Dermis microvascular lymphatic vessel endothelial cell (primary cell): ENCODE data around the gene GALR2. TPM values are rescaled to one million over a fixed set of nuclear protein-coding genes. Genes with fewer than 3 reads are reported as not detected.

Source experiments
- DNase-seq, 2 donors: peaks; one replicate each; pipeline versions ENCODE4 v3.0.0 to v3.0.0-alpha.2; 2010; ENCODE audit warnings: low read depth in 2 of 2
- total RNA-seq: library from RNA; depleted of rRNA; stranded (reverse); fragments of >200 nt; gene quantifications from 2 replicates; pipeline ENCODE4 v1.2.1, GENCODE V29; 2014

Gene GALR2
- total RNA-seq, 1 donor from 2014 or later = under 0.01 TPM

GRCh38 chr17:76079956-76080767, 5.6 kb downstream of the GALR2 start:
- DNase-seq = no peak

GRCh38 chr17:76080768-76081287, 6.2 kb downstream of the GALR2 start:
- no peak for DNase-seq

GRCh38 chr17:76081295-76082210, 7.0 kb downstream of the GALR2 start:
- no peak for DNase-seq

- no peak for DNase-seq
Measured at GRCh38 chr17:76082326-76083251, 8.0 kb downstream of the GALR2 start.

- no peak for DNase-seq
Measured at GRCh38 chr17:76083536-76084182, 9.1 kb downstream of the GALR2 start.

GRCh38 chr17:76085066-76085730, 10.6 kb downstream of the GALR2 start:
- DNase-seq = no peak

- DNase-seq = no peak
Measured at GRCh38 chr17:76085731-76086366, 11.3 kb downstream of the GALR2 start.

- DNase-seq = no peak
Measured at GRCh38 chr17:76086384-76086783, 11.8 kb downstream of the GALR2 start.

GRCh38 chr17:76087531-76087930, 12.9 kb downstream of the GALR2 start:
- no peak for DNase-seq

- no peak for DNase-seq
Measured at GRCh38 chr17:76088041-76088867, 13.7 kb downstream of the GALR2 start.

GRCh38 chr17:76088868-76089576, 14.4 kb downstream of the GALR2 start:
- no peak for DNase-seq

GRCh38 chr17:76089680-76090516, 15.3 kb downstream of the GALR2 start:
- DNase-seq = no peak

GRCh38 chr17:76090517-76091129, 16.0 kb downstream of the GALR2 start:
- DNase-seq = no peak

GRCh38 chr17:76091526-76092286, 17.1 kb downstream of the GALR2 start:
- DNase-seq = peak in 1 of 2 donors; percentile 42

- DNase-seq = no peak
Measured at GRCh38 chr17:76092526-76093413, 18.2 kb downstream of the GALR2 start.
